GM12891 (cell line): ENCODE measurements around the gene BTG3.

ENCODE experiments used
- POLR2A ChIP-seq: IDR thresholded peaks from 2 replicates; pipeline ENCODE4 v1.6.1; 2011; ENCODE audit warnings: low read depth, low read length, control low read depth
- POLR2AphosphoS5 ChIP-seq: IDR thresholded peaks from 2 replicates; pipeline ENCODE4 v1.6.1; 2011; ENCODE audit warnings: low read depth, low read length, control low read depth
- POU2F2 ChIP-seq: IDR thresholded peaks from 2 replicates; pipeline ENCODE4 v1.6.1; 2011; ENCODE audit warnings: low read depth, mild to moderate bottlenecking, control low read depth, low read length, moderate library complexity
- SPI1 ChIP-seq: IDR thresholded peaks from 2 replicates; pipeline ENCODE4 v1.6.1; 2011; ENCODE audit warnings: low read depth, low read length, control low read depth

DNA sequence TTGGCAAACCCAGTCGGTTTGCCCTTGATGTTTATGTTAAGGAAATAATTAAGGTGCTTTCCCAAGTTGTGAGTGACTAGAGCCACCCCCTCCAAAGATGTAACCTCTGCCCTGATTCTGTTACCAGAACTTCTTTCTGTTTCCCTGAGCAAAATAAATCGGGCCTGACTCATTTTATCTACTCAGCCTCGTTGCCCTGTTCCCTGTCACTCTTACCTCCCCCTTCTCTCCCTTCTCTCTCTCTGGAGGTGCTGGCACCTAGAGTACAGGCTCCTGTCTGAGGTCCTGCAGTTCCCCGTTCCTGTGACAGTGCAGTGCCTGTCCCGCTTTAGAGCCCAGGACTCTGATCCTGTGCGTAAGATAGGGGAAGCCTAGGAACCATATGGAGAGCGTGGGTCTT lies 64.4 kb downstream of the BTG3 start:
- TF ChIP-seq POLR2A: no peak
- no peak for TF ChIP-seq POLR2AphosphoS5
- no peak for TF ChIP-seq POU2F2
- no peak for TF ChIP-seq SPI1
